GM13977 (cell line): ENCODE results near the gene ARAP2.

ENCODE experiments used
- DNase-seq: peaks from one replicate; pipeline ENCODE4 v3.0.0; 2012; ENCODE audit warnings: low spot score
- in situ Hi-C: fragments of 300-500 bp; cut with MboI; formaldehyde crosslinking; loops from one replicate; pipeline ENCODE4 v1.12.0; 2022; ENCODE audit warnings: low sequenced_read_pairs, low pct_unique_long_range_greater_than_20kb, mixed read lengths, inconsistent platforms; ENCODE audit not compliant: unreplicated experiment
- TF ChIP-seq, protein P1 (sequence below): IDR thresholded peaks from 2 replicates; pipeline ENCODE4 v1.5.1; 2012; ENCODE audit warnings: mild to moderate bottlenecking, control low read depth; ENCODE audit not compliant: insufficient read depth; ENCODE audit errors: extremely low read depth, missing control alignments

The ARAP2 gene

DNA sequence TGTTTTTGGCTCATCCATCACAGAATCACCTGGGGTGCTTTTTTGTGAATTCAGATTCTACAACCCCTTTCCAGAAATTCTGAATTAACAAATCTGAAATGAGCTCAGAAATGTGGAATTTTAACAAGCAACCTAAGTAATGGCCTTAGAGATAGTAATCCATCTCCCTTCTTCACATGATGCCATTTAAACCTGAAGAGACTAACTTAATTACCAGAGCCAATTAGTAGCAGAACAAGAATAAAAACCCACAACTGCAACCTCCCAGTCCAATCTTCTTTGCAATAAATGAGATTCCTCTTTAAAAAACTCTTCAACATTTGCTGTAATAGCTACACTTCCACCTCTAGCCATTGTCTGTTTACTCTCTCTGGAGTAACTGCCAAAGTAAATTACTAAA, 69.7 kb downstream of the ARAP2 start:
- TF ChIP-seq, protein P1, sequence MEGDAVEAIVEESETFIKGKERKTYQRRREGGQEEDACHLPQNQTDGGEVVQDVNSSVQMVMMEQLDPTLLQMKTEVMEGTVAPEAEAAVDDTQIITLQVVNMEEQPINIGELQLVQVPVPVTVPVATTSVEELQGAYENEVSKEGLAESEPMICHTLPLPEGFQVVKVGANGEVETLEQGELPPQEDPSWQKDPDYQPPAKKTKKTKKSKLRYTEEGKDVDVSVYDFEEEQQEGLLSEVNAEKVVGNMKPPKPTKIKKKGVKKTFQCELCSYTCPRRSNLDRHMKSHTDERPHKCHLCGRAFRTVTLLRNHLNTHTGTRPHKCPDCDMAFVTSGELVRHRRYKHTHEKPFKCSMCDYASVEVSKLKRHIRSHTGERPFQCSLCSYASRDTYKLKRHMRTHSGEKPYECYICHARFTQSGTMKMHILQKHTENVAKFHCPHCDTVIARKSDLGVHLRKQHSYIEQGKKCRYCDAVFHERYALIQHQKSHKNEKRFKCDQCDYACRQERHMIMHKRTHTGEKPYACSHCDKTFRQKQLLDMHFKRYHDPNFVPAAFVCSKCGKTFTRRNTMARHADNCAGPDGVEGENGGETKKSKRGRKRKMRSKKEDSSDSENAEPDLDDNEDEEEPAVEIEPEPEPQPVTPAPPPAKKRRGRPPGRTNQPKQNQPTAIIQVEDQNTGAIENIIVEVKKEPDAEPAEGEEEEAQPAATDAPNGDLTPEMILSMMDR, result no peak
- DNase-seq, result no peak
- in situ Hi-C loops, result no loop called here

DNA sequence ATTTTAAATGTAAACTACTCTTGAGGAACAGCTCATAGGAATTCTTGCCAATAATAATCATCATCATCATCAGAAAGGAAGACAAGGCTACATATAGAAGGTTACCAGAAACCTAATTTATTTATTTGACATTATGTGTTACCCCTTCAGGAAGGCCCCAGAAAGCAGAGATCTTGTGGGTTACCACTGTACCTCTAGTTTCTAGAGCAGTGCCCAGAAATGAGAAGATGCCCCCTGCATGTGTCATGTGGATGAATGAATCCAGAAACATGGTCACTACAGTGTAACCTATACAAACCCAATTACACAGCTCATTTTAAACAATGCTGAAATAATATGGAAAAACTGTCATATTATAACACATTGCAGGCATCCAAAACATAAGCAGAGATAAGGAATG, 70.4 kb downstream of the ARAP2 start:
- in situ Hi-C loops, result no loop called here
- no peak for DNase-seq
- TF ChIP-seq, protein P1, result no peak

DNA sequence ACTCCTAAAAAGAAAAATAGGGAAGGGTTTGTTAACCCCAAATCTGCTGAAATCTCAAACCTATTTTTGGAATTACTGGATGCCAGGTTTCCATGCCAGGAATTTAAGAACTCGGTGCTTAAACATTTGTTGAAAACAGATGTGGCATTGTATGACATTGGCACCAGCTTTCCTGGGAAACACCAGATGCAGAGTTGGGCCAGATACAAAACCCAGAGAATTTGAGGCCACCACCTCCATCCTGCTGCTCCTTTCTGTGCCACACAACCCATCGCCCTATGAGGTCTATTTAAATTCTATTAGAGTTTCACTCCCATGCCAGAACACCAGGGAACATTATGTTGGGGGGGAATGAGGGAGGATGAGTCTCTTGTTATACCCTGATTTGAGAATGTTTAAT, 71.7 kb downstream of the ARAP2 start:
- TF ChIP-seq, protein P1, result no peak
- no peak for DNase-seq
- in situ Hi-C loops, result no loop called here

DNA sequence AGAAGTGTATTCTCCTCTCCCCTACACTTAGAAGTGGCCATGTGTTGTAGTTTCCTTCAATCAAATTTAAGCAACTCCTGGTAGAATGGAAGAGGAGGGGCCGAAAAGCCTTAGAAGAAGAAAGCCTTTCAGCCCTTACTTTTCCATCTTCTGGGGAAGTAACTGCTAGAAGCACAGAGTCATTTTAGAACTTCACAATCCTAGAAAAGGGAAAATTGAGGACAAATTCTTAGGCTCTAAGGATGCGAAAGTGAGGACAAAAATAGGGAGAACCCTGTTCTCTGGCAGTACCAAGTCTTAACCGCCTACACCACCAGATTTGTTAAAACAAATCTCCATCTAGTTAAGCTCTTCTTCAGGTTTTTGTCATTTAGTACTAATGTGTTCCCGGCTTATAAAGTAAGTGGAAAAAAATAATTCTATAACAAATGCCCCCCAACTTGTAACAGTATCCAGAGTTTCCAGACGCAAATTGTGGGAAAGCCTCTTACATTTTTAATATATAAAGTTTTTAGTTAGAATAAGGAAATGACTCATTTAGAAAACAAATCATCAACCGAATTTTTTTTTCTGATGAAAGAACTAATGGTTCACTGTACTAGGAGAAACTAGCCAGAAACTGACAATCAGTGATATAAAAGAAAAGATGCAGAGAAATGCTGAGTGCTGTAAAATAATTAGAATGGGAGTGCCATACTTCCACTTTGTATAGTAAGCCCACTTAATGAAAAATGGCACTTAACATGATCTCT, 76.0 kb downstream of the ARAP2 start:
- in situ Hi-C loops, result no loop called here
- no peak for DNase-seq
- TF ChIP-seq, protein P1, result no peak

DNA sequence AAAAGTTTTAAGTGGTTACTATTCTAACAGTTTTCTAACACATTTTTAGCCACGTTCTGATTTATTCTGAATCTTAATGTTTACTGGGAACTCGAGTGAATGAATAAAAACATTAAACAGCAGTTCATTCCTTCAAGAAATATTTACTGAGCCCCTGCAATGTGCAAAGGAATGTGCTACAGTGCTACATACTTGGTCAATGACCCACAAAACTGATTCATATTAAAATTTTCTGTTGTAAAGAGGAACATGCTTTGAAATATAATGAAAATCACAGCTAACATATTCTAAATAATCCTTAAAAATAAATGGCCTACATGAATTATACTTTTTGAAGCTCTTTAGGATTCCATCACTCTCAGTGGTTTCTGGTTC, 78.7 kb downstream of the ARAP2 start:
- in situ Hi-C loops, result no loop called here
- no peak for DNase-seq

DNA sequence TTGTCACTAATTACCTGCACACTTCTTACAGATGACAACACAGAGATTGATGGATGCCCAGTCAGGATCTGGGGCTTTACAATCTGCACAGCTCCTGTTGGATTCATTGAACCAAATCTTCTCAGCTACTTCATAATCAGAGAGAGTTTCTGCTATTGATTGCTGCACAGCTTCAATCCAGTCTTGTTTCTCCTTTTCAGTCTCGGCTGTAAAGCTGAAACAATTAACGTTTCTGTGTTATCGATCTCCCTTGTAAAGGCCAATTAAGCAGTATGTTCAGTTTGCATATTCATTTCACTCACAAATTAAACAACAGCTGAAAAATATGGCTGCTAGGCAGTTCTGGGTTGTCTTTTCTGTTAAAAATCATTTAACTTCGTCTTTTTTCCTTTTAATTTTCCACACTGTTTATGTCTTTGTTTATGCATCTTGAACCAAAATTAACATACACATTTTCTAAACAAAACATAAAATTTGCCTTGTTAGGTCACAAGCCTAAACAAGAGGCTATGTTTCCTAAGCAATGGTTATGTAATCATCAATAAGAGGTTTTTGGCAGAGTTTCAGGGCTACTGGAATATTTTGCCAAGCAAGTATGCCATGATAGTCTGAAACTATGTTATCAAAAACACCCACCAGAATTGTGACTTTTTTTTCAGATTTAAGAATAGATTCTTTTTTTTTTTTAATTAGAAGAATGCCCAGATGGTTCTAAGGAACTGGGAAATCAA, 79.2 kb downstream of the ARAP2 start:
- in situ Hi-C loops, result no loop called here
- TF ChIP-seq, protein P1, result no peak
- no peak for DNase-seq

More for the DNA sequence above, 78.7 kb downstream of the ARAP2 start:
- TF ChIP-seq, protein P1, result no peak
